Adipocyte (in vitro differentiated cells): ENCODE results near the gene ABHD17C.
"Not testable (repeated sequence)": the region's sequence is repeated elsewhere in the genome, so short reads cannot be mapped to it uniquely, and the experiment has no call there.

Source experiments
- DNase-seq: peaks from one replicate; pipeline ENCODE4 v3.0.0-alpha.2; 2015; ENCODE audit warnings: low read depth
- H3K27me3 ChIP-seq: replicated peaks from 2 replicates; pipeline ENCODE4 v1.7.0; 2013; ENCODE audit warnings: mild to moderate bottlenecking, low read length, moderate library complexity; ENCODE audit not compliant: control insufficient read depth, insufficient read depth
- H3K36me3 ChIP-seq: 2 replicates; pipeline ENCODE4 v1.7.0; 2013; ENCODE audit warnings: low read length, mild to moderate bottlenecking, moderate library complexity; ENCODE audit not compliant: control insufficient read depth, insufficient read depth, severe bottlenecking
- H3K4me1 ChIP-seq: 2 replicates; pipeline ENCODE4 v1.7.0; 2013; ENCODE audit warnings: mild to moderate bottlenecking, low read length, moderate library complexity; ENCODE audit not compliant: control insufficient read depth, insufficient read depth
- H3K4me3 ChIP-seq: 2 replicates; pipeline ENCODE4 v1.7.0; 2013; ENCODE audit warnings: mild to moderate bottlenecking, low read length, moderate library complexity
- H3K9ac ChIP-seq: 2 replicates; pipeline ENCODE4 v1.7.0; 2013; ENCODE audit warnings: mild to moderate bottlenecking, low read length, moderate library complexity
- H3K9me3 ChIP-seq: 2 replicates; pipeline ENCODE4 v1.7.0; 2013; ENCODE audit warnings: mild to moderate bottlenecking, low read length, moderate library complexity; ENCODE audit not compliant: control insufficient read depth

Gene ABHD17C

GRCh38 chr15:80747317-80748053, 52.4 kb downstream of the ABHD17C start:
- no peak overlapping the region for H3K9ac ChIP-seq
- H3K27me3 ChIP-seq: no peaks in the 10 kb centered on the region
- peaks cover 14% of the 10 kb centered on the region for H3K4me1 ChIP-seq
- H3K36me3 ChIP-seq: peaks cover 21% of the 10 kb centered on the region
- H3K4me3 ChIP-seq: no peak overlapping the region
- no peaks in the 10 kb centered on the region for H3K9me3 ChIP-seq
- DNase-seq: no peak

- no peak overlapping the region for H3K4me3 ChIP-seq
- peaks cover 9% of the 10 kb centered on the region for H3K4me1 ChIP-seq
- H3K36me3 ChIP-seq: peaks cover 31% of the 10 kb centered on the region
- DNase-seq: no peak
- no peak overlapping the region for H3K9ac ChIP-seq
- no peaks in the 10 kb centered on the region for H3K9me3 ChIP-seq
- no peaks in the 10 kb centered on the region for H3K27me3 ChIP-seq
Observed at GRCh38 chr15:80749589-80749988, 54.5 kb downstream of the ABHD17C start.

- Histone ChIP-seq H3K36me3 (peaks cover 40% of the 10 kb centered on the region), H3K9ac (no peak overlapping the region), H3K9me3 (no peaks in the 10 kb centered on the region), H3K4me1 (no peaks in the 10 kb centered on the region), H3K4me3 (no peak overlapping the region), H3K27me3 (no peaks in the 10 kb centered on the region)
- no peak for DNase-seq
Observed at GRCh38 chr15:80750575-80750974, 55.5 kb downstream of the ABHD17C start.

GRCh38 chr15:80752204-80752603, 57.1 kb downstream of the ABHD17C start:
- H3K9me3 ChIP-seq: no peaks in the 10 kb centered on the region
- no peak for DNase-seq
- peaks cover 40% of the 10 kb centered on the region for H3K36me3 ChIP-seq
- no peak overlapping the region for H3K4me3 ChIP-seq
- H3K27me3 ChIP-seq: no peaks in the 10 kb centered on the region
- no peaks in the 10 kb centered on the region for H3K4me1 ChIP-seq
- no peak overlapping the region for H3K9ac ChIP-seq

- no peak for DNase-seq
- H3K36me3 ChIP-seq: peaks cover 40% of the 10 kb centered on the region
- H3K9me3 ChIP-seq: no peaks in the 10 kb centered on the region
- no peaks in the 10 kb centered on the region for H3K4me1 ChIP-seq
- H3K4me3 ChIP-seq: no peak overlapping the region
- no peak overlapping the region for H3K9ac ChIP-seq
- H3K27me3 ChIP-seq: no peaks in the 10 kb centered on the region
Observed at GRCh38 chr15:80753161-80753560, 58.1 kb downstream of the ABHD17C start.

GRCh38 chr15:80754014-80754413, 58.9 kb downstream of the ABHD17C start:
- DNase-seq: no peak
- Histone ChIP-seq H3K4me1 (no peaks in the 10 kb centered on the region), H3K36me3 (peaks cover 40% of the 10 kb centered on the region), H3K4me3 (no peak overlapping the region), H3K27me3 (no peaks in the 10 kb centered on the region), H3K9ac (no peak overlapping the region), H3K9me3 (no peaks in the 10 kb centered on the region)

GRCh38 chr15:80755885-80756284, 60.8 kb downstream of the ABHD17C start:
- Histone ChIP-seq H3K27me3 (no peaks in the 10 kb centered on the region), H3K4me1 (no peaks in the 10 kb centered on the region), H3K4me3 (no peak overlapping the region), H3K9ac (no peak overlapping the region), H3K9me3 (no peaks in the 10 kb centered on the region), H3K36me3 (peaks cover 26% of the 10 kb centered on the region)
- no peak for DNase-seq

DNA sequence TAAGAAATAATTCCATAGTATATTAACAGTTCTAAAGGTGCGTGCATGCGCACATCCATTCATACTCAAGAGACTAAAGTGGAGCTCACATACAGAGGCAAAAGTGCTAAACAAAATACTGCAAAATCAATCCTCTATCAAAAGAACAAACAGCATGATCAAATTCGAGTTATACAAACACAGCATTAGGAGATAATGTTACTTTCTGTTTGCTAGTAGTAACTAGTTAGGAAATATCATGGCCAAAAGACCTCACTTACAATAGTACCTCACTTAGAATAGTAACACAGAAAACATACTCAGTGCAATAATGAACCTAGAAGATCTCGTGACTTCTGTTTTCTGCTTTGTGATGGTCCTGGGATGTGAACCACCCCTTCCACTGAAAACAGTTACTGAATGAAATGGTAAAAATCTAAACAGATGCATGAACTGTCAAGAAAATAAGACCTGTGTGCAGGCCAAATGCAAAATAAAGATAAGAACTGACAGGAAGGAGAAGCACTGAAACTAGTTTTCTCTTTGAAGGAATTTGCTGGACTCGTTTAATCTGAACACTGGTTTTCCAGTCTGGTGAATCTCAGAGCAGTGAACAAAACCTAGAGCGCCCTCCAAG, 63.1 kb downstream of the ABHD17C start:
- Histone ChIP-seq H3K4me3 (no peak overlapping the region), H3K36me3 (peaks cover 19% of the 10 kb centered on the region), H3K4me1 (no peaks in the 10 kb centered on the region)

DNA sequence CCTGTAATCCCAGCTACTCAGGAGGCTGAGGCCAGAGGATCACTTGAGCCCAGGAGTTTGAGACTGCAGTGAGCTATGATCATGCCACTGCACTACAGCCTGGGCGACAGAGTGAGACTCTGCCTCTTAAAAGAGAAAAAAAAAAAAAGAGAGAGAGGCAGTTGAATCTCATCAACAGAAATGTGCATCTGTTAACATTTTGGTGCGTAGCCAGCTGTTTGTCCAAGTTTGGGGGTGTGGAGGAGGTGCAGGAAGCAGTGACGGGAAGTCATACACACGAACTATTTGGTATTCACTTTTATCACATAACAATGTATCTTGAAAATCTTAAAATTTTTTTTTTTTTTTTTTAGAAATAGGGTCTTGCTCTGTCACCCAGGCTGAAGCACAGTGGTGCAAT, 65.8 kb downstream of the ABHD17C start:
- Histone ChIP-seq H3K36me3 (no peaks in the 10 kb centered on the region), H3K27me3 (no peaks in the 10 kb centered on the region), H3K4me1 (no peaks in the 10 kb centered on the region), H3K9me3 (no peaks in the 10 kb centered on the region), H3K4me3 (no peak overlapping the region), H3K9ac (no peak overlapping the region)
- no peak for DNase-seq

More for the DNA sequence above, 63.1 kb downstream of the ABHD17C start:
- no peak overlapping the region for H3K9ac ChIP-seq
- no peaks in the 10 kb centered on the region for H3K9me3 ChIP-seq
- no peak for DNase-seq
- H3K27me3 ChIP-seq: no peaks in the 10 kb centered on the region

GRCh38 chr15:80761754-80762153, 66.6 kb downstream of the ABHD17C start:
- no peak overlapping the region for H3K4me3 ChIP-seq
- no peaks in the 10 kb centered on the region for H3K9me3 ChIP-seq
- DNase-seq: no peak
- H3K27me3 ChIP-seq: no peaks in the 10 kb centered on the region
- H3K36me3 ChIP-seq: no peaks in the 10 kb centered on the region
- no peak overlapping the region for H3K9ac ChIP-seq
- no peaks in the 10 kb centered on the region for H3K4me1 ChIP-seq

GRCh38 chr15:80763235-80763634, 68.1 kb downstream of the ABHD17C start:
- not testable (repeated sequence) for H3K4me3 ChIP-seq, DNase-seq, H3K4me1 ChIP-seq, H3K9me3 ChIP-seq, H3K27me3 ChIP-seq, H3K36me3 ChIP-seq, H3K9ac ChIP-seq
